Activated CD4-positive, alpha-beta T cell treated with anti-CD3 and anti-CD28 coated beads for 4 hours (primary cell): ENCODE measurements around the gene HERC2.
A peak's percentile ranks its signal among the peaks of the same experiment; 100 is the strongest.

Source experiments
- DNase-seq, 2 donors: peaks; one replicate each; pipeline ENCODE4 v3.0.0-alpha.2; 2020

The HERC2 gene

GRCh38 chr15:28093752-28094535 is 228.0 kb downstream of the HERC2 start:
- no peak for DNase-seq

DNA sequence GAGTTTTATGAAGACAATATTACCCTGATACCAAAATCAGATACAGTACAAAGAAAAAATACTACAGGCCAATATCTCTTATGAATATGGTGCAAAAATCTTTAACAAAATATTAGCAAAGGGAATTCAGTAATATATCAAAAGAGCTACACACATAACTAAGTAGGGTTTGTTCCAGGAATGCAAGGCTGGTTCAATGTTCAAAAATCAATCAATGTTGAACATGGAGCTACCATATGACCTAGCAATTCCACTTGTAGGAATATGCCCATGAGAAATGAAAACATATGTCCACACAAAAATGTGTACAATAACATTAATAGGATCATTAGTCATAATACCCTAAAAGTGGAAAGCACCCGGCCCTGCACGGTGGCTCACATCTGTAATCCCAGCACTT is 230.7 kb downstream of the HERC2 start:
- DNase-seq: no peak

DNA sequence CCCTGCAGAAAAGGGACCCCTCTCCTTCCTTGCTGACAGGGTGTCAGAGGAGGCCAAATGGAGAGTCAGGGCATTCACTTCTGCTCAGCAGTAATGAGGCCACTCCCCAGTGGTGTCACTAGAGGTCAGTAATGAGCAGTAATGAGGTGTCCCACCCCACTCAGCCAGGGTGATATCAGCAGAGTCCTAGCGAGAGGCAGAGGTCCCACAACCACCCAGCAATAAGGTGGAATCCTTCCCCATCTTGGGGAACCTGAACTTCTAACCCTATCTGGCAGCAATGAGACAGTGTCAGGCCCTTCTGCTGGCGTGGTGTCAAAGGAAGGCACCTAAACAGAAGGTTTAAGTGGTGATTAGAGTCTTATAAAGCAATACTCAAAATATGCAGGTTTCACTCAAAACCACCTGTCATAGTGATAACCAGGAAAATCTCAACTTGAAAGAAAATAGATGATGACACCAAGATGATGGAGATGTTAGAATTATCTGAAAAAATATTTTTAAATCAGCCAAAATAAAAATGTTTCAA is 235.7 kb downstream of the HERC2 start:
- peak in 1 of 2 donors; percentile 49 for DNase-seq

- DNase-seq: no peak
These were observed 236.3 kb downstream of the HERC2 start for GRCh38 chr15:28085489-28086174.

DNA sequence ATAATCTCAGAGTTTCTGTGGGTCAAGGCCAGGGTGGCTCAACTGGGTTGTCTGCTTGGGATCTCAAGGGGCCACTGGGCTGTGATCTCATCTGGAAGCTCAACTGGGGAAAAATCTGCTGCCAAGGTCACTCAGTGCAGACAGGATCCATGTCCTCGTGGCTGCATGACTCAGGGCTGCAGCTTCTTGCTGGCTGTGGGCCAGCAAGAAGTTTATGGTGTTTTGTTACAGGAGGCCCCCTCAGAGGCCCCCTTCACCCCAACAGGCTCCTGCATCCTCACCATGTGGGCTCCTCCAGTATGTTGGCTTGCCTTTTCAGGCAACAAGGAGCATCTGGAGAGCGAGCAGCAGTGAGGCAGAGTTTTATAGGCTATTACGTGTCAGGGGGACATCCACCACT is 237.4 kb downstream of the HERC2 start:
- DNase-seq: no peak

DNA sequence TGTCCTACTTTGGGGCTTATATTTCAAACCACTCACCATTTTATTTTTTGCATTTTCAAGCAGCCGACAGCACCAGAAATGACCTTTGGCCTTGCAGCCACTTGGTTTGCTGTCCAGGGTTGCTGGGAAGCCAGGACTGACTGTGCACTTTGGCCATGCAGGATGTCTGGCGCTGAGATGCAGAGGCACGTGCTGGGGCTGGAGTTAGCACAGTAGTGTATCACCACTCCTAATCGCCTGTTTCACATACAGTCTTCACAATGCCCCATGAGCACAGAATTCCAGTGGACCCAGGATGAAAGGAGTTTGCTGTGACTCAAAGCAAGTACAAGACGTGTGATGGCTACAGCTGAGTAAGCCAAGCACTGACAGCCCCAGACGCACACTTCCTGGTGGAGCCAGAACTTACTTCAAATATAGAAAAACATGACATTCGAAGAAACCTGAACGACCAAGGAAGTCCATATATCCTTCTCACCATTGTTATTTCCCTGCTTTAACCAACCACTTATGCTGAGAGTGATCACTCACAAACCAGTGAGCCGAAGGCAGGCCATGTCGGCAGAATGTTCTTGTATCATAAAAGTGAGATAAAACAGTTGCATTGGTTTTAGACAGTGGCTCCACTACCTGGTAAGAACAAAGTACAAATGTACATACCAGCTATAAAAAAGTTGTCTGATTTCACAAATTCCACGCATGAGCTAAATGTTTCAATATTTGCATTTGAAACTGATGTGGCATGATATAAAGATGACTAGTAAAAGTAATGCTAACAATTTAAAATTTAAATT is 238.9 kb downstream of the HERC2 start:
- DNase-seq: no peak

DNA sequence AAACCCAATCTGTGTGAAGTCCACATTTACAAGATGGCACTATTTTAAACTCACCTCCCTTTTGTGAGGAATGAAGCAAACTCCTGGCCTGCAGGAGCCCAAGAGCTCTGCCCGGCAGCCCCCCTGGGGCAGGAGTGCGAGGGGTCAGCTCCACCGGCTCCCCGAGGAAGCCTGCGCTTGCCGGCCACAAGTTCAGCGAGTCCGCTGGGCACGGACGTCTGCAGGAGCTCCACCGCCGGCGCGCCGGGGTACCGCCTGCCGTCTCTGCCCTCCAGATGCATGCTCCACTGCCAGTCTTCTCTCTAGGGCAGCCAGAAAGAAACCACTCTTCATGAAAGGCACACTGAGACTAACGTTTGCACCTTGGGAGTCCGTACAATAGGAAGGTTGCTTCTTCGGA is 240.4 kb downstream of the HERC2 start:
- no peak for DNase-seq

DNA sequence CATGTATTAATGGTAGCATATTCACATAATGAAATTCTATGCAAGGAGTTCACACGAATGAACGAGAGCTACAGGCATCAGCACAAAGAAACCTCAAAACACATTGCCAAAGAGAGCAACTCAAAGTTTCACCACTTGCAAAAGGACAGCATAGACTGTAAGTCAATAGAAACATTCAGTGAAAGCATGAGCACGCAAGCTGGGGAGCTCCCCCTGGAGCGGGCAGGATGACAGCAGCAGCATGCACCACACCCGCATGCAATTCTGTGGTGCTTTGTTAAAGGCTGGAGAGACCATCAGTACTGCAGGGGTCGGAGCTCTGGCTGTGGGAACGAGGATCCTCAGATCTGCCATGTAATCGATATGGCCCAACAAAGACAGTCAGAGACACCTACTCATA is 241.6 kb downstream of the HERC2 start:
- no peak for DNase-seq

DNA sequence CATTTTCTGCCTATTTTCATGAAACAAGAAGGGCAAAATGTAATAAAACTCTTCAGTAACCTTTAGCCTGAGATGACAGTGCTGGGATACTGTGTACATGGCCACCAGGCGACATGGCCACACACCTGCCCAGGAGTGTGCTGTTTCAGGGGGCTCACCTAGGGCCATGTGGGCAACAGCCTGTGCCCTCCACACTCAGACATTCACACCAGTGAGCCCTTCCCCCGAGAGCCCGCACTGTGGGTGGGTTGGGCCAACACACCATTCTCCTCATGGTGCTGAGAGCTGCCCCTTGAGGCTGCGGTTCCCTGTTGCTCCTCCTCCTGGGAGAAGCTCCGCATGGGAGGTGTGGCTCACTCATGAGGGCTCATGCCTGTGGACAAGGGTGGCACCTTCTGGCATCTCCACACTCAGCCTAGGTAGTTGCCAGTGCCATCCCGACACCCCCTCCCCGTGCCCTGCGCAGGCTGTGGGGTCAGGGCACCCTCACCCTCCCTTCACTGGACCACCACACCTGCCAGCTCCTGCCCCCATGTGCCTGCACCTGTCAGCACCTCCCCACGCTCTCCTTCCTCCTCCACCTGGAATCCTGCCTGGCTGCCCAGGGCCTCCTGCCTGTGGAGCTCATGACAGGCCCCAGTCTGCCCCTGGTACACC is 242.5 kb downstream of the HERC2 start:
- no peak for DNase-seq

GRCh38 chr15:28078191-28078719 is 243.7 kb downstream of the HERC2 start:
- DNase-seq: no peak

DNA sequence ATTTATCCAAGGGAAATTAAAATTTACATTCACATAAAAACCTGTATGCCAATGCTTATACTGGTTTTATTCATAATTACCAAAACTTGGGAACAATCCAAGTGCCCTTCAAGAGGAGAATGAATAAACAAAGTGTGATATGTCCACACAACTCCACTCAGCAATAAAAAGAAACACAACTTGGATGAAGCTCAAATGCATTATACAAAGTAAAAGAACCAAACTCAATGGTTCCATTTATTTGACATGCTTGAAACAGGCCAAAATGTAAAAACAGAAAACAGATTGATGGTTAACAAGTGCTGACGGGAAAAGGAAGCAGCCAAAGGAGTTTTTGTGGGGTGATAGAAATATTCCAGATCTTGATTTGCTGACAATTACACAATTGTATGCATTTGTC is 246.4 kb downstream of the HERC2 start:
- no peak for DNase-seq

- no peak for DNase-seq
These were observed 253.0 kb downstream of the HERC2 start for GRCh38 chr15:28068930-28069329.

DNA sequence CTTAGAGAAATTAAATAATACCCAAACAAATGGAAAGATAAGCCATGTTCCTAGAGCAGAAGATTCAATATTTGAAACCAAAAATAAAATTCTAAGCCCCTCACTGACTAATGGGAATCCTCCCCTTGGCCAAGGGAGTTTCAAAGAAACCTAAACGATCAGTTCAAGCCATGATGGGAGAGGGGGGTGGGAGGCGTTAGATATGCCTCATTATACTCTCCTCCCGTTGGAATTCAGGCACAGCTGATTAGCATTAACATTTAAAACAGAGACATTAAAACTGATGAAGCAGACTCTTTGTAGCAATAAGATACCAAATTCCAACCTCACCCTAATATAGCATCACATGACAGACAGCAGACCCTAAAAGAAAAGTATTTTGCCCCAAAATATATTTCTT is 255.7 kb downstream of the HERC2 start:
- DNase-seq: no peak
